Upper lobe of left lung (tissue), 4 donors: ENCODE results near the gene ZNF230.

Experiments used
- EP300 ChIP-seq, 4 donors: sonication (generic); formaldehyde crosslinking; IDR thresholded peaks; one replicate each; pipeline ENCODE4 v1.5.1; 2017; ENCODE audit warnings: antibody characterized with exemption in 4 of 4, control low read depth in 2 of 4
- POLR2A ChIP-seq, 4 donors: fragments of 450-650 bp; IDR thresholded peaks; one replicate each; pipeline ENCODE4 v1.5.1; 2016 to 2017; ENCODE audit warnings: antibody characterized with exemption in 4 of 4, mild to moderate bottlenecking in 2 of 4
- TF ChIP-seq, protein P1 (sequence below), 6 experiments: fragments of 450-650 bp in 4 of 6; fragments of 200-600 bp in 2 of 6; sonication (generic) in 2 of 6; IDR thresholded peaks; one replicate each; pipeline ENCODE4 v1.5.1; 2016 to 2019; ENCODE audit warnings: antibody characterized with exemption in 6 of 6

DNA sequence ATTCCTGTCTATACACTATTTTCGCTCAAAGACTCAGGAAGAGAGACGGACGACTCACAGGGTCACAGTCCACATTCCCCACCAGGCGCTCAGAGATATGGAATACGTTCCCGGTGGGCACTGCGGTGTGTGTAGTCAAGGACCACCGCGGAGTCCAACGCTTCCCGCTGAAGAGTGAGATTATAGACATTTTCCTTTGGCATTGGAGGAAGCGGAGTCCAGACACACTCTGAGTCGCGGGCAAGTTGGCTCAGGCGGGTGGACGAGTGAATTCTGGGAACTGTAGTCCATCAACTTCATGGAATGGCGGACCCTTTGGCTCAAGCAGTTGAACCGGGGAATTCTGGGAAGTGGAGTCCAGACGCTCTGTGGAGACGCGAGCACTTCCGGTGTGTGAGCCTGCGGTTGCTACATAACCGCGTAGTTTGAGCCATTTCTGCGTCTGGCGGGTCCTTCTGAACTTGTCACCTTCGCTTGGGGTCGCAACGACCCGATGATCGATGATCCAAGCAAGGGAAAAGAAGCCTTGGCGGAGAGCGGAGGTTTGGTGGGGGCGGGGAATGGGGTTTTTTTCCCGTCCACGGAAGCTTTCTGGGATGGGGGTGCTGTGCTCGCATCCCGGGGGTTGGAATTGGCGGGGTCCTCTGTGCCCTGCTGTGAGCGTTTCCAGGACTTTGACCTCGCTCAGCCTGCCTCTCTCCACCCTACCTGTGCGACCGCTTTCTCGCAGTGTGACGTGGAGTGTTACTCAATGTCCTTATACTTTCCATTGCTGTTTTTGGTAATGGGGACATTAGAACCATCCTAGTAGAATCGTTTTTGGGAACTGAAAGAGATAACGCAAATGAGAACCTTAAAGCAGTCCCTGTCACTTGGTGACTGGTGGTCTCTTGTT lies at the start of gene ZNF230:
- TF ChIP-seq, protein P1, sequence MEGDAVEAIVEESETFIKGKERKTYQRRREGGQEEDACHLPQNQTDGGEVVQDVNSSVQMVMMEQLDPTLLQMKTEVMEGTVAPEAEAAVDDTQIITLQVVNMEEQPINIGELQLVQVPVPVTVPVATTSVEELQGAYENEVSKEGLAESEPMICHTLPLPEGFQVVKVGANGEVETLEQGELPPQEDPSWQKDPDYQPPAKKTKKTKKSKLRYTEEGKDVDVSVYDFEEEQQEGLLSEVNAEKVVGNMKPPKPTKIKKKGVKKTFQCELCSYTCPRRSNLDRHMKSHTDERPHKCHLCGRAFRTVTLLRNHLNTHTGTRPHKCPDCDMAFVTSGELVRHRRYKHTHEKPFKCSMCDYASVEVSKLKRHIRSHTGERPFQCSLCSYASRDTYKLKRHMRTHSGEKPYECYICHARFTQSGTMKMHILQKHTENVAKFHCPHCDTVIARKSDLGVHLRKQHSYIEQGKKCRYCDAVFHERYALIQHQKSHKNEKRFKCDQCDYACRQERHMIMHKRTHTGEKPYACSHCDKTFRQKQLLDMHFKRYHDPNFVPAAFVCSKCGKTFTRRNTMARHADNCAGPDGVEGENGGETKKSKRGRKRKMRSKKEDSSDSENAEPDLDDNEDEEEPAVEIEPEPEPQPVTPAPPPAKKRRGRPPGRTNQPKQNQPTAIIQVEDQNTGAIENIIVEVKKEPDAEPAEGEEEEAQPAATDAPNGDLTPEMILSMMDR (IDR thresholded peaks at IDR 0.05) = peak in 1 of 6 experiments; percentile 7
- peak in 1 of 4 donors; percentile 50 for TF ChIP-seq POLR2A (IDR thresholded peaks at IDR 0.05)
- no peak for TF ChIP-seq EP300 (IDR thresholded peaks at IDR 0.05)
